ENCODE data around the gene FOXG1.

The FOXG1 gene

DNA sequence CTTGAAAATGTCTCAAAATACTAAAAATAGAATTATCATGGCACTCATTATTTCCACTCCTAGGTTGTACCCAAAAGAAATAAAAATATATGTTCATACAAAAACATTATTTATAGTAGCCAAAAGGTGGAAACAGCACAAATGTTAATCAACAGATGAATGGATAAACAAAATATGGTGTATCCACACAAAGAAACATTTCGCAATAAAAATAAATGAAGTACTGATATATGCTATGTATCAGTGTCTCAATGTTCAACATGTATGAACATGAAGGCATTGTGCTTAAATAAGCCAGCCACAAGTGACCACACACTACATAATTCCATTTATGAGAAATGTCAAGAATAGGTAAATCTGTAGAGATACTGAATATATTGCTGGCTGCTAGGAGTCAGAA lies 40.9 kb downstream of the FOXG1 start:
- H3K27ac ChIP-seq: no peak overlapping the region
- H3K4me3 ChIP-seq (ENCODE audit: low read depth in 1 of 2, low read length in 1 of 2): no peak overlapping the region
- no peaks in the 10 kb centered on the region for H3K36me3 ChIP-seq
- TF ChIP-seq, protein P1, sequence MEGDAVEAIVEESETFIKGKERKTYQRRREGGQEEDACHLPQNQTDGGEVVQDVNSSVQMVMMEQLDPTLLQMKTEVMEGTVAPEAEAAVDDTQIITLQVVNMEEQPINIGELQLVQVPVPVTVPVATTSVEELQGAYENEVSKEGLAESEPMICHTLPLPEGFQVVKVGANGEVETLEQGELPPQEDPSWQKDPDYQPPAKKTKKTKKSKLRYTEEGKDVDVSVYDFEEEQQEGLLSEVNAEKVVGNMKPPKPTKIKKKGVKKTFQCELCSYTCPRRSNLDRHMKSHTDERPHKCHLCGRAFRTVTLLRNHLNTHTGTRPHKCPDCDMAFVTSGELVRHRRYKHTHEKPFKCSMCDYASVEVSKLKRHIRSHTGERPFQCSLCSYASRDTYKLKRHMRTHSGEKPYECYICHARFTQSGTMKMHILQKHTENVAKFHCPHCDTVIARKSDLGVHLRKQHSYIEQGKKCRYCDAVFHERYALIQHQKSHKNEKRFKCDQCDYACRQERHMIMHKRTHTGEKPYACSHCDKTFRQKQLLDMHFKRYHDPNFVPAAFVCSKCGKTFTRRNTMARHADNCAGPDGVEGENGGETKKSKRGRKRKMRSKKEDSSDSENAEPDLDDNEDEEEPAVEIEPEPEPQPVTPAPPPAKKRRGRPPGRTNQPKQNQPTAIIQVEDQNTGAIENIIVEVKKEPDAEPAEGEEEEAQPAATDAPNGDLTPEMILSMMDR (IDR thresholded peaks at IDR 0.05): no peak
- H3K27me3 ChIP-seq: no peaks in the 10 kb centered on the region
- no peaks in the 10 kb centered on the region for H3K9me3 ChIP-seq
- no peaks in the 10 kb centered on the region for H3K4me1 ChIP-seq (ENCODE audit: control insufficient read depth in 1 of 2, insufficient read depth in 1 of 2, low read depth in 1 of 2, low read length in 1 of 2)

DNA sequence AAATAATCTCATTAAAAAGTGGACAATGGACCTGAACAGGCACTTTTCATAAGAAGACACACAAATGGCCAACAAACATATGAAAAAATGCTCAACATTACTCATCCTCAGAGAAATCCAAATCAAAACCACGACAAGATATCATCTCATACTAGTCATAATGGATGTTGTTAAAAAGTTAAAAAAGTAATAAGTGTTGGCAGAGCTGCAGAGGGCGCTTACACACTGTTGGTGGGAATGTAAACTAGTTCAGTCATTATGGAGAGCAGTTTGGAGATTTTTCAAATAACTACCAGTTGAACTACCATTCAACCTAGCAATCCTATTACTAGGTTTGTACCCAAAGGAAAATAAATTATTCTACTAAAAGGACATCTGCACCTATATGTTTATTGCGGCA lies 47.2 kb downstream of the FOXG1 start:
- Histone ChIP-seq H3K9me3 (no peaks in the 10 kb centered on the region), H3K27ac (no peak overlapping the region), H3K36me3 (no peaks in the 10 kb centered on the region), H3K27me3 (no peaks in the 10 kb centered on the region), H3K4me1 (ENCODE audit: control insufficient read depth in 1 of 2, insufficient read depth in 1 of 2, low read depth in 1 of 2, low read length in 1 of 2) (no peaks in the 10 kb centered on the region), H3K4me3 (ENCODE audit: low read depth in 1 of 2, low read length in 1 of 2) (no peak overlapping the region)
- TF ChIP-seq, protein P1 (IDR thresholded peaks at IDR 0.05): no peak

Data from neutrophil (primary cell).